ENCODE results near the gene SPEF1. TPM values are rescaled to one million over a fixed set of nuclear protein-coding genes. Genes with fewer than 3 reads are reported as not detected.

The SPEF1 gene
- total and polyA plus RNA-seq, 2 of the 13 experiments (the other 11 are each of a cell fraction or from before 2014, with no cell fraction given) = 0.11 to 0.27 TPM

DNA sequence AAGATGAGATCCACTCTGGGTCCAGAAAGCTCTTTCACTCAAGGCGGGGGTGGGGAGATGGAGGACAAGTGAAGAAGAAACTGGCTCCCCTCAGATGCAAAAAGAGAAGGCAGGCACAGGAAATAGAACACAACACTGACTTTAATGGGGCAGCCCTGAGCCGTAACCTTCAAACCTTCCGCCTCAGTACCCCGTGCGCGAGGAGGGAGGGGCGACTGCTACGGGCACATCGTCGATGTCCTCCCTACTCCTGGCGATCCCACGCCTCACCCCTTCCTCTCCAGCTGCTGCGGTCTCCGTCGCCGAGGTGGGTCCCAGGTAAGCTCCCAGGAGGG lies 3.9 kb downstream of the SPEF1 start (continued):
- TF ChIP-seq, protein P1, sequence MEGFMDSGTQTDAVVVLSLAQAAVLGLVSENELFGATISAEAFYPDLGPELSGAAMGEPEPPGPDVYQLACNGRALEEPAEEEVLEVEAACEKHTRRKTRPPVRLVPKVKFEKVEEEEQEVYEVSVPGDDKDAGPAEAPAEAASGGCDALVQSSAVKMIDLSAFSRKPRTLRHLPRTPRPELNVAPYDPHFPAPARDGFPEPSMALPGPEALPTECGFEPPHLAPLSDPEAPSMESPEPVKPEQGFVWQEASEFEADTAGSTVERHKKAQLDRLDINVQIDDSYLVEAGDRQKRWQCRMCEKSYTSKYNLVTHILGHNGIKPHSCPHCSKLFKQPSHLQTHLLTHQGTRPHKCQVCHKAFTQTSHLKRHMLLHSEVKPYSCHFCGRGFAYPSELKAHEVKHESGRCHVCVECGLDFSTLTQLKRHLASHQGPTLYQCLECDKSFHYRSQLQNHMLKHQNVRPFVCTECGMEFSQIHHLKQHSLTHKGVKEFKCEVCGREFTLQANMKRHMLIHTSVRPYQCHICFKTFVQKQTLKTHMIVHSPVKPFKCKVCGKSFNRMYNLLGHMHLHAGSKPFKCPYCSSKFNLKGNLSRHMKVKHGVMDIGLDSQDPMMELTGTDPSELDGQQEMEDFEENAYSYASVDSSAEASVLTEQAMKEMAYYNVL (CRISPR knock-in tag; IDR thresholded peaks at IDR 0.05; ENCODE audit: borderline replicate concordance) = no peak
- no peak for TF ChIP-seq ZNF121 (CRISPR knock-in tag; IDR thresholded peaks at IDR 0.05)
- TF ChIP-seq, protein P2, sequence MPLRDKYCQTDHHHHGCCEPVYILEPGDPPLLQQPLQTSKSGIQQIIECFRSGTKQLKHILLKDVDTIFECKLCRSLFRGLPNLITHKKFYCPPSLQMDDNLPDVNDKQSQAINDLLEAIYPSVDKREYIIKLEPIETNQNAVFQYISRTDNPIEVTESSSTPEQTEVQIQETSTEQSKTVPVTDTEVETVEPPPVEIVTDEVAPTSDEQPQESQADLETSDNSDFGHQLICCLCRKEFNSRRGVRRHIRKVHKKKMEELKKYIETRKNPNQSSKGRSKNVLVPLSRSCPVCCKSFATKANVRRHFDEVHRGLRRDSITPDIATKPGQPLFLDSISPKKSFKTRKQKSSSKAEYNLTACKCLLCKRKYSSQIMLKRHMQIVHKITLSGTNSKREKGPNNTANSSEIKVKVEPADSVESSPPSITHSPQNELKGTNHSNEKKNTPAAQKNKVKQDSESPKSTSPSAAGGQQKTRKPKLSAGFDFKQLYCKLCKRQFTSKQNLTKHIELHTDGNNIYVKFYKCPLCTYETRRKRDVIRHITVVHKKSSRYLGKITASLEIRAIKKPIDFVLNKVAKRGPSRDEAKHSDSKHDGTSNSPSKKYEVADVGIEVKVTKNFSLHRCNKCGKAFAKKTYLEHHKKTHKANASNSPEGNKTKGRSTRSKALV (CRISPR knock-in tag; IDR thresholded peaks at IDR 0.05) = no peak
- no peak for TF ChIP-seq HOXA7 (CRISPR knock-in tag; IDR thresholded peaks at IDR 0.05)

GRCh38 chr20:3775457-3776108 lies 5.7 kb downstream of the SPEF1 start:
- intact Hi-C loops (cut with micrococcal nuclease; ENCODE audit: unreplicated experiment) (no loop called here), in situ Hi-C loops (cut with HindIII; ENCODE audit: extremely low pct_ligation_motif_present, low pct_unique_long_range_greater_than_20kb) (no loop called here)
- Histone ChIP-seq H3K4me3 (replicated peaks in 1 of 3; ENCODE audit: insufficient read depth in 1 of 3, low read depth in 2 of 3, low read length in 3 of 3) (no peak overlapping the region), H3K27me3 (ENCODE audit: control insufficient read depth in 1 of 2, insufficient read depth in 2 of 2, low read length in 2 of 2) (peaks cover 2 to 36% of the 10 kb centered on the region in 2 experiments), H4K20me1 (ENCODE audit: insufficient read depth, low read length) (no peaks in the 10 kb centered on the region), H3K27ac (ENCODE audit: extremely low read length, insufficient read depth, low read length) (no peak overlapping the region), H3K9me3 (ENCODE audit: low read length) (no peaks in the 10 kb centered on the region), H2AFZ (ENCODE audit: low read length) (no peak overlapping the region), H3K9ac (ENCODE audit: insufficient read depth, low read depth, low read length) (no peak overlapping the region), H3K79me2 (ENCODE audit: insufficient read depth, low read length) (no peaks in the 10 kb centered on the region), H3K36me3 (replicated peaks in 1 of 2; ENCODE audit: control insufficient read depth in 1 of 2, insufficient read depth in 2 of 2, low read length in 2 of 2) (no peaks in the 10 kb centered on the region), H3K4me2 (ENCODE audit: low read depth, low read length) (no peak overlapping the region), H3K4me1 (ENCODE audit: insufficient read depth, low read length) (peaks cover 36% of the 10 kb centered on the region)
- ChIA-PET CTCF (ENCODE audit: low intra/inter-chr PET ratio, low total read pairs) (no interaction called here), POLR2A (no interaction called here)
- FAIRE-seq (no peak), DNase-seq (ENCODE audit: low spot score) (no peak), ATAC-seq (no peak)
- WGBS (ENCODE audit: low lambda C conversion rate) = 3% methylated on average over 3 of the region's 4 CpGs
- BruUV-seq (replicated peaks) = no TSS peak
- TF ChIP-seq RBFOX2 (IDR thresholded peaks at IDR 0.05; ENCODE audit: low read depth, low read length) (no peak), ZNF350 (CRISPR knock-in tag; IDR thresholded peaks at IDR 0.05; ENCODE audit: borderline replicate concordance, low read depth) (no peak), ZNF784 (CRISPR knock-in tag; IDR thresholded peaks at IDR 0.05; ENCODE audit: borderline replicate concordance) (no peak), AHR (CRISPR knock-in tag; IDR thresholded peaks at IDR 0.05) (no peak), GABPB1 (CRISPR knock-in tag; IDR thresholded peaks at IDR 0.05) (no peak), ZNF839 (CRISPR knock-in tag; IDR thresholded peaks at IDR 0.05; ENCODE audit: borderline replicate concordance) (no peak), ZNF235 (CRISPR knock-in tag; IDR thresholded peaks at IDR 0.05; ENCODE audit: borderline replicate concordance) (no peak), JUNB (CRISPR knock-in tag; IDR thresholded peaks at IDR 0.05; ENCODE audit: borderline replicate concordance) (no peak), KLF12 (CRISPR knock-in tag; IDR thresholded peaks at IDR 0.05; ENCODE audit: borderline replicate concordance) (no peak)
- TF ChIP-seq, protein P3, sequence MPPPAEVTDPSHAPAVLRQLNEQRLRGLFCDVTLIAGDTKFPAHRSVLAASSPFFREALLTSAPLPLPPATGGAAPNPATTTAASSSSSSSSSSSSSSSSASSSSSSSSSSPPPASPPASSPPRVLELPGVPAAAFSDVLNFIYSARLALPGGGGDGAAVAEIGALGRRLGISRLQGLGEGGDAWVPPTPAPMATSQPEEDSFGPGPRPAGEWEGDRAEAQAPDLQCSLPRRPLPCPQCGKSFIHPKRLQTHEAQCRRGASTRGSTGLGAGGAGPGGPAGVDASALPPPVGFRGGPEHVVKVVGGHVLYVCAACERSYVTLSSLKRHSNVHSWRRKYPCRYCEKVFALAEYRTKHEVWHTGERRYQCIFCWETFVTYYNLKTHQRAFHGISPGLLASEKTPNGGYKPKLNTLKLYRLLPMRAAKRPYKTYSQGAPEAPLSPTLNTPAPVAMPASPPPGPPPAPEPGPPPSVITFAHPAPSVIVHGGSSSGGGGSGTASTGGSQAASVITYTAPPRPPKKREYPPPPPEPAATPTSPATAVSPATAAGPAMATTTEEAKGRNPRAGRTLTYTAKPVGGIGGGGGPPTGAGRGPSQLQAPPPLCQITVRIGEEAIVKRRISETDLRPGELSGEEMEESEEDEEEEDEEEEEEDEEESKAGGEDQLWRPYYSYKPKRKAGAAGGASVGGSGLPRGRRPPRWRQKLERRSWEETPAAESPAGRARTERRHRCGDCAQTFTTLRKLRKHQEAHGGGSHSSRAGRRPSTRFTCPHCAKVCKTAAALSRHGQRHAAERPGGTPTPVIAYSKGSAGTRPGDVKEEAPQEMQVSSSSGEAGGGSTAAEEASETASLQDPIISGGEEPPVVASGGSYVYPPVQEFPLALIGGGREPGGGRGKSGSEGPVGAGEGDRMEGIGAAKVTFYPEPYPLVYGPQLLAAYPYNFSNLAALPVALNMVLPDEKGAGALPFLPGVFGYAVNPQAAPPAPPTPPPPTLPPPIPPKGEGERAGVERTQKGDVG (CRISPR knock-in tag; IDR thresholded peaks at IDR 0.05; ENCODE audit: borderline replicate concordance) = no peak
